ENCODE measurements around the gene LANCL1.

- no peak for TF ChIP-seq ATF1 (CRISPR knock-in tag; IDR thresholded peaks at IDR 0.05)
- no peak for TF ChIP-seq ETV6 (CRISPR knock-in tag; IDR thresholded peaks at IDR 0.05)
- TF ChIP-seq CTCF (IDR thresholded peaks at IDR 0.05): no peak
- TF ChIP-seq AFF4 (CRISPR knock-in tag; IDR thresholded peaks at IDR 0.05; ENCODE audit: borderline replicate concordance): no peak
- no peak for TF ChIP-seq NFYB (CRISPR knock-in tag; conservative IDR thresholded peaks at IDR 0.05; ENCODE audit: low read depth)
- TF ChIP-seq ATF3 (CRISPR knock-in tag; conservative IDR thresholded peaks at IDR 0.05): no peak
- no peak for TF ChIP-seq ZNF423 (CRISPR knock-in tag; IDR thresholded peaks at IDR 0.05)
These were observed 853 bp downstream of the LANCL1 start for GRCh38 chr2:210475706-210476105.
